ENCODE measurements around the gene MYO6.
A peak's percentile ranks its signal among the peaks of the same experiment; 100 is the strongest.
"Not testable (repeated sequence)": the region's sequence is repeated elsewhere in the genome, so short reads cannot be mapped to it uniquely, and the experiment has no call there.

MYO6 gene

GRCh38 chr6:75748743-75749538 is at the start of gene MYO6:
TSS of gene MYO6 (plus strand) at chr6:75749239. CDS start at chr6:75817548, 68,309 bp downstream.
- peak; percentile 18 for DNase-seq

- not testable (repeated sequence) for DNase-seq
These were observed 40.7 kb upstream of the MYO6 start for GRCh38 chr6:75708334-75708733.

GRCh38 chr6:75711173-75711572 is 37.9 kb upstream of the MYO6 start:
- no peak for DNase-seq

- peak; percentile 0 for DNase-seq
These were observed 29.9 kb upstream of the MYO6 start for GRCh38 chr6:75719133-75719532.

GRCh38 chr6:75723382-75723781 is 25.7 kb upstream of the MYO6 start:
- no peak for DNase-seq

GRCh38 chr6:75727206-75727605 is 21.8 kb upstream of the MYO6 start:
- DNase-seq: no peak

- not testable (repeated sequence) for DNase-seq
These were observed 18.0 kb upstream of the MYO6 start for GRCh38 chr6:75731029-75731428.

- no peak for DNase-seq
These were observed 13.4 kb upstream of the MYO6 start for GRCh38 chr6:75735491-75736186.

GRCh38 chr6:75743971-75744370 is 5.1 kb upstream of the MYO6 start:
- no peak for DNase-seq

GRCh38 chr6:75745404-75745803 is 3.6 kb upstream of the MYO6 start:
- DNase-seq: no peak

GRCh38 chr6:75746221-75746620 is 2.8 kb upstream of the MYO6 start:
- no peak for DNase-seq

- no peak for DNase-seq
These were observed 1.7 kb upstream of the MYO6 start for GRCh38 chr6:75747152-75747992.

- no peak for DNase-seq
These were observed 866 bp upstream of the MYO6 start for GRCh38 chr6:75748003-75748742.

- DNase-seq: no peak
These were observed 2.4 kb downstream of the MYO6 start for GRCh38 chr6:75751443-75751842.

GRCh38 chr6:75752365-75752764 is 3.3 kb downstream of the MYO6 start:
- no peak for DNase-seq

GRCh38 chr6:75755704-75756103 is 6.7 kb downstream of the MYO6 start:
- peak; percentile 5 for DNase-seq

- DNase-seq: no peak
These were observed 8.3 kb downstream of the MYO6 start for GRCh38 chr6:75757295-75757694.

GRCh38 chr6:75758061-75758460 is 9.0 kb downstream of the MYO6 start:
- no peak for DNase-seq

- no peak for DNase-seq
These were observed 10.2 kb downstream of the MYO6 start for GRCh38 chr6:75759207-75759606.

GRCh38 chr6:75760320-75760719 is 11.3 kb downstream of the MYO6 start:
- DNase-seq: no peak

GRCh38 chr6:75761489-75761888 is 12.4 kb downstream of the MYO6 start:
- no peak for DNase-seq

- peak; percentile 69 for DNase-seq
These were observed 13.0 kb downstream of the MYO6 start for GRCh38 chr6:75762063-75762462.

GRCh38 chr6:75766387-75766786 is 17.3 kb downstream of the MYO6 start:
- DNase-seq: no peak

Measured in NCI-H2227 treated with DMSO at 0.1 percent for 48 hours (cell line).